Calu3 (cell line): ENCODE measurements around the gene USP48. TPM values are rescaled to one million over a fixed set of nuclear protein-coding genes. Genes with fewer than 3 reads are reported as not detected.

ENCODE experiments used
- BruUV-seq: library from RNA; stranded (reverse); fragments of 400-500 nt; replicated peaks from 2 replicates; lab custom pipeline; 2021; lab: Mats Ljungman, UMichigan
- CTCF ChIA-PET: fragments of 300-600 bp; sonication (Branson Sonifier 250); formaldehyde crosslinking; loops from one replicate; lab custom pipeline; 2022; ENCODE audit warnings: antibody characterized with exemption; lab: Charles Lee
- DNase-seq: peaks from one replicate; pipeline ENCODE4 v3.0.0; 2022
- H3K27ac Mint-ChIP-seq: one replicate; pipeline ENCODE4 v1.8.0; 2022; ENCODE audit warnings: mixed read lengths; ENCODE audit not compliant: unreplicated experiment
- H3K27me3 Mint-ChIP-seq: one replicate; pipeline ENCODE4 v1.8.0; 2022; ENCODE audit warnings: mixed read lengths; ENCODE audit not compliant: unreplicated experiment
- H3K36me3 Mint-ChIP-seq: one replicate; pipeline ENCODE4 v1.8.0; 2022; ENCODE audit warnings: mild to moderate bottlenecking, moderate library complexity, mixed read lengths; ENCODE audit not compliant: insufficient read depth, unreplicated experiment
- H3K4me1 Mint-ChIP-seq: one replicate; pipeline ENCODE4 v1.8.0; 2022; ENCODE audit warnings: mild to moderate bottlenecking, low read depth, mixed read lengths; ENCODE audit not compliant: unreplicated experiment
- H3K4me3 Mint-ChIP-seq: one replicate; pipeline ENCODE4 v1.8.0; 2022; ENCODE audit warnings: mild to moderate bottlenecking, low read depth, moderate library complexity, mixed read lengths; ENCODE audit not compliant: unreplicated experiment
- H3K9me3 Mint-ChIP-seq: one replicate; pipeline ENCODE4 v1.8.0; 2022; ENCODE audit warnings: low read depth, mixed read lengths; ENCODE audit not compliant: unreplicated experiment
- intact Hi-C: fragments of 100-400 bp; cut with micrococcal nuclease; formaldehyde crosslinking; loops from one replicate; pipeline ENCODE4 v1.10.0; 2022; ENCODE audit not compliant: unreplicated experiment
- total RNA-seq: library from RNA; stranded (reverse); gene quantifications from 2 replicates; pipeline ENCODE4 v1.2.3, GENCODE V29; 2022
- TF ChIP-seq, protein P1 (sequence below): fragments of 200-600 bp; IDR thresholded peaks from one replicate; pipeline ENCODE4 v1.8.0; 2022; ENCODE audit warnings: antibody characterized with exemption; ENCODE audit not compliant: unreplicated experiment

Gene USP48
- total RNA-seq, 1 experiment from 2014 or later: 56.6 TPM

DNA sequence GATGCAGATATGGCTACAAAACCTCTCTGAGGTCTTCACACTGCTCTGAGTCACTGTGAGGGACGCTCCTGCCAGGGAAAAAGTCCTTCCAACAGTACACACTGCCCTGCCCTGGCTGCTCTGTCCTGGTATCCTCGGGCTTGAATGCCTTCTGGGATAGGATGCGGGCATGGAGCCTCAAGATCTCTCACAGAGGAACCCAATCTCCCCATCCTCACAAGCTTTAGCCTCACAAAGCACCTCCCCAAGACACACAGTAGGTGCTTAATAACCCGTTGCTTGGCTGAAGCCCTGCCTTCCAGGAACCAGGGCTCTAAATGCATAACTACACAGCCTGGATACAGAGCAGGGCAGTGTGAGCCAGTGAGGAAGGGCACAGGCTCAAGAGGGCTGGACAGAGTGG is 123.0 kb downstream of the USP48 start:
- peaks cover 7% of the 10 kb centered on the region for H3K4me1 Mint-ChIP-seq
- TF ChIP-seq, protein P1, sequence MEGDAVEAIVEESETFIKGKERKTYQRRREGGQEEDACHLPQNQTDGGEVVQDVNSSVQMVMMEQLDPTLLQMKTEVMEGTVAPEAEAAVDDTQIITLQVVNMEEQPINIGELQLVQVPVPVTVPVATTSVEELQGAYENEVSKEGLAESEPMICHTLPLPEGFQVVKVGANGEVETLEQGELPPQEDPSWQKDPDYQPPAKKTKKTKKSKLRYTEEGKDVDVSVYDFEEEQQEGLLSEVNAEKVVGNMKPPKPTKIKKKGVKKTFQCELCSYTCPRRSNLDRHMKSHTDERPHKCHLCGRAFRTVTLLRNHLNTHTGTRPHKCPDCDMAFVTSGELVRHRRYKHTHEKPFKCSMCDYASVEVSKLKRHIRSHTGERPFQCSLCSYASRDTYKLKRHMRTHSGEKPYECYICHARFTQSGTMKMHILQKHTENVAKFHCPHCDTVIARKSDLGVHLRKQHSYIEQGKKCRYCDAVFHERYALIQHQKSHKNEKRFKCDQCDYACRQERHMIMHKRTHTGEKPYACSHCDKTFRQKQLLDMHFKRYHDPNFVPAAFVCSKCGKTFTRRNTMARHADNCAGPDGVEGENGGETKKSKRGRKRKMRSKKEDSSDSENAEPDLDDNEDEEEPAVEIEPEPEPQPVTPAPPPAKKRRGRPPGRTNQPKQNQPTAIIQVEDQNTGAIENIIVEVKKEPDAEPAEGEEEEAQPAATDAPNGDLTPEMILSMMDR: no peak
- CTCF ChIA-PET: interaction anchor here (0.5 to 1.3 kb wide), 3 partner anchors 289 to 534 kb away, joined by 3 to 11 read pairs (median 5); no protein-coding TSS in a partner anchor
- peak overlapping the region; percentile 56 for H3K4me3 Mint-ChIP-seq
- intact Hi-C loops: loop anchor here (5.0 to 10.0 kb wide), 3 partner anchors 63 to 288 kb away; no protein-coding TSS in a partner anchor
- no peaks in the 10 kb centered on the region for H3K9me3 Mint-ChIP-seq
- no TSS peak for BruUV-seq
- H3K27ac Mint-ChIP-seq: no peak overlapping the region
- DNase-seq: no peak
- H3K27me3 Mint-ChIP-seq: peaks cover 19% of the 10 kb centered on the region
- no peaks in the 10 kb centered on the region for H3K36me3 Mint-ChIP-seq

DNA sequence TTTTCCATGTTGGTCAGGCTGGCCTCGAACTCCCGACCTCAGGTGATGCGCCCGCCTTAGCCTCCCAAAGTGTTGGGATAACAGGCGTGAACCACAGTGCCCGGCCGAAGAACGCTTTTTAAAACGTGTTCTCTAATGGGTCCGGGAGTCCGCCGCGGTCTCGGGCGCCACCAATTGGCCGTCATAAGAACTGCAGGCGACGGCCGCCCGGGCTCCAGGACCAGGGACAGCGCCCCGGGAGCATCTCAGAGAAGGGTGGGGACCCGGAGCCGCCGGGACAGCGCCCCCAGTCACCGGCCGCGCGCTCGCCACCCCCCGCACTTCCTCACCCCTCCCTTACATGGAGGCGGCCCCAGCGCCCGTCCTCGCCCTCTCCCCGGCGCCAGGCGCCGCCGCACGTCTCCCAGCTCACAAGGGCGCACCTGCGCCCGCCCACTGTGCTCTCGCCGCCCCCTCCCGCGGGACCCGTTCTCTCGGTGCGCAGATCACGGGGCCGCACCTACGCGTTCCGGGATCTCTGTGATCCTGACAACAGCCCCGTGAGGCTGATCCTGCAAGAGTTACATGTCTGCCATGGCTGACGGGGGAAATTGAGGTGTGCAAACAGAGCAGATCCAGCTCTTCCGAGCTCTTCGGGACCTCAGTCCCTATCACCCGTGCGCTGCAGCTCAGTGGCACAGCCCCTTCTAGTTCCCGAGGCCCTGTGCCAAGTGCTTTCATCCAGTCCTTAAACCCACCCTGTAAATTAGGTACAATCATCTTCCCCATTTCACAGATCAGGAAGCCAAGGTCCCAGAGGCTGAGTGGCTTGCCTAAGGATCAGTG is 123.6 kb downstream of the USP48 start:
- Mint-ChIP-seq H3K36me3 (no peaks in the 10 kb centered on the region), H3K4me3 (peak overlapping the region; percentile 56), H3K4me1 (peaks cover 7% of the 10 kb centered on the region), H3K27me3 (peaks cover 19% of the 10 kb centered on the region), H3K27ac (no peak overlapping the region), H3K9me3 (no peaks in the 10 kb centered on the region)
- CTCF ChIA-PET: interaction anchor here (0.5 to 1.4 kb wide), 4 partner anchors 142 to 535 kb away, joined by 3 to 11 read pairs (median 4); no protein-coding TSS in a partner anchor
- intact Hi-C loops: loop anchor here (5.0 to 10.0 kb wide), 3 partner anchors 62 to 287 kb away; no protein-coding TSS in a partner anchor
- peak; percentile 80 for DNase-seq
- TF ChIP-seq, protein P1: peak; percentile 86
- BruUV-seq: no TSS peak

DNA sequence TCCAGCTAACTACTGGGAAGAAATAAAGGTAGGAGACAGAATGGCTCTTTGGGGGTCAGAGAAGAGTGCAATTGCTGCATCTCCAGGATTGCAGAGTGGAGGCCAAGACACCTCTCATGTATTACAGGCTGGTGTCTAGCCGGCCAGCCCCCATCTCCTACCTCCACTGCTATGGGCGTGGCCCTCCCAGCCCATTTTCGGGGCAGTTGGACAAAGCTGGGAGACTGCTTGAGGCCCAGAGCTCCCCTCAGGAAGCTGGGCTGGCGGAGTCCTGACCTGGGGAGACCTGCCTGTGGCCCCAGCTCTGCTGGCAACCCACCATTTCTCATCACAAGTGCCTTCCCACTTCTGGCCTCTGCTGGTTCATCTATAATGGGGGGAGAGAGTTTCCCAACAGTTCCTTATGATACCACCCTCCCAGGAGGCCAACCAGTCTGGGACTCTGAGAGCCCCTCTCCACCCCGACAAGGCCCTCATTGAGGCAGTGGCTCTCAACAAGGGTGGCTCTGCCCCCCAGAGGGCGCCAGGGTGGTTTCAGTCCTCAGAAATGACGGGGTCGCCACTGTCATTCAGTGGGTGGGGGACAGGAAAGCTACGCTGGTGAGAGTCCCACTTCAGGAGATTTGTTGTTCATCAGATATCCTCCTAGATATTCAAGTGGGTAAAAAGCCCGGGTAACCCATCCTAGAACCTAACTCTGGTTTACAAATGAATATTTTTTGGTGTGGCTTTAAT is 125.3 kb downstream of the USP48 start:
- H3K27me3 Mint-ChIP-seq: peaks cover 19% of the 10 kb centered on the region
- no TSS peak for BruUV-seq
- no peak overlapping the region for H3K4me3 Mint-ChIP-seq
- DNase-seq: no peak
- CTCF ChIA-PET: interaction anchor here (0.7 to 1.4 kb wide), 2 partner anchors 42 to 141 kb away, joined by 3 read pairs; no protein-coding TSS in a partner anchor
- no peaks in the 10 kb centered on the region for H3K9me3 Mint-ChIP-seq
- intact Hi-C loops: loop anchor here (5.0 to 10.0 kb wide), 3 partner anchors 60 to 285 kb away; no protein-coding TSS in a partner anchor
- TF ChIP-seq, protein P1: no peak
- H3K4me1 Mint-ChIP-seq: peaks cover 15% of the 10 kb centered on the region
- peaks cover under 1% of the 10 kb centered on the region for H3K36me3 Mint-ChIP-seq
- no peak overlapping the region for H3K27ac Mint-ChIP-seq

DNA sequence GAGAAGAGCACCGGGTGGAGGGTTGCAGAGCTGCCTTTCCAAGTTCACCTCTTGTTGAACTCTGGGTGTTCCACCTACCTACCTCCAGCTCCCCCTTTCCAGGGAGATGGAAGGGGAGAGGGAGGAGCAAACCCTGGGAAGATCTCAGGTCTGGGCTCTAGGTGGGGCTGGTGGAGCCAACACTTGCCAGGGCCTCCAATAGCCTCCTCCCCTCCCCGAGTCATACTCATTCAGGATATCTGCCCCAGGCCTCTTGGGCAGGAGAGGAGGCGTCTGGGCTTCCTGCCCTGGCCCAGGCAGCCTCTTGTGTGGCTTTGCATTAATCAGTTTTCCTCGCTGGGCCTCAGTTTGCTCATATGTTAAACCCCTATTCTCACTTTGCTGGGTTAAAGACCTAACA is 127.2 kb downstream of the USP48 start:
- DNase-seq: peak; percentile 50
- Mint-ChIP-seq H3K27ac (no peak overlapping the region), H3K9me3 (no peaks in the 10 kb centered on the region), H3K4me1 (peaks cover 25% of the 10 kb centered on the region), H3K36me3 (peaks cover 12% of the 10 kb centered on the region), H3K4me3 (no peak overlapping the region), H3K27me3 (peaks cover 14% of the 10 kb centered on the region)
- TF ChIP-seq, protein P1: no peak
- no TSS peak for BruUV-seq
- CTCF ChIA-PET: no interaction called here
- intact Hi-C loops: loop anchor here (5.0 to 10.0 kb wide), 3 partner anchors 58 to 283 kb away; no protein-coding TSS in a partner anchor
